NCI-H82 treated with DMSO at 0.1 percent for 48 hours (cell line): ENCODE results near the gene TRABD2B.

ENCODE experiments used
- DNase-seq: peaks from one replicate; lab custom pipeline; 2025; ENCODE audit not compliant: unreplicated experiment; lab: John Stamatoyannopoulos, UW

Gene TRABD2B

GRCh38 chr1:47782414-47783166, 214.6 kb downstream of the TRABD2B start:
- no peak for DNase-seq

- no peak for DNase-seq
Measured at GRCh38 chr1:47781171-47781959, 215.8 kb downstream of the TRABD2B start.

- DNase-seq: no peak
Measured at GRCh38 chr1:47780469-47780995, 216.7 kb downstream of the TRABD2B start.

- DNase-seq: no peak
Measured at GRCh38 chr1:47779613-47780012, 217.6 kb downstream of the TRABD2B start.

- DNase-seq: no peak
Measured at GRCh38 chr1:47778280-47778679, 218.9 kb downstream of the TRABD2B start.

GRCh38 chr1:47777322-47777721, 219.9 kb downstream of the TRABD2B start:
- no peak for DNase-seq

GRCh38 chr1:47776667-47777131, 220.5 kb downstream of the TRABD2B start:
- DNase-seq: no peak

- no peak for DNase-seq
Measured at GRCh38 chr1:47774986-47775834, 222.0 kb downstream of the TRABD2B start.

GRCh38 chr1:47772960-47773682, 224.1 kb downstream of the TRABD2B start:
- DNase-seq: no peak

GRCh38 chr1:47772281-47772680, 224.9 kb downstream of the TRABD2B start:
- no peak for DNase-seq

GRCh38 chr1:47771751-47772150, 225.4 kb downstream of the TRABD2B start:
- DNase-seq: no peak

- no peak for DNase-seq
Measured at GRCh38 chr1:47769983-47770382, 227.2 kb downstream of the TRABD2B start.

- no peak for DNase-seq
Measured at GRCh38 chr1:47769295-47769694, 227.9 kb downstream of the TRABD2B start.

- DNase-seq: no peak
Measured at GRCh38 chr1:47767741-47768100, 229.5 kb downstream of the TRABD2B start.

- no peak for DNase-seq
Measured at GRCh38 chr1:47766832-47767740, 230.1 kb downstream of the TRABD2B start.

- no peak for DNase-seq
Measured at GRCh38 chr1:47765742-47766485, 231.3 kb downstream of the TRABD2B start.

- no peak for DNase-seq
Measured at GRCh38 chr1:47765236-47765635, 231.9 kb downstream of the TRABD2B start.

GRCh38 chr1:47764461-47765046, 232.6 kb downstream of the TRABD2B start:
- DNase-seq: no peak
